ENCODE results near the gene BCDIN3D.

BCDIN3D gene

DNA sequence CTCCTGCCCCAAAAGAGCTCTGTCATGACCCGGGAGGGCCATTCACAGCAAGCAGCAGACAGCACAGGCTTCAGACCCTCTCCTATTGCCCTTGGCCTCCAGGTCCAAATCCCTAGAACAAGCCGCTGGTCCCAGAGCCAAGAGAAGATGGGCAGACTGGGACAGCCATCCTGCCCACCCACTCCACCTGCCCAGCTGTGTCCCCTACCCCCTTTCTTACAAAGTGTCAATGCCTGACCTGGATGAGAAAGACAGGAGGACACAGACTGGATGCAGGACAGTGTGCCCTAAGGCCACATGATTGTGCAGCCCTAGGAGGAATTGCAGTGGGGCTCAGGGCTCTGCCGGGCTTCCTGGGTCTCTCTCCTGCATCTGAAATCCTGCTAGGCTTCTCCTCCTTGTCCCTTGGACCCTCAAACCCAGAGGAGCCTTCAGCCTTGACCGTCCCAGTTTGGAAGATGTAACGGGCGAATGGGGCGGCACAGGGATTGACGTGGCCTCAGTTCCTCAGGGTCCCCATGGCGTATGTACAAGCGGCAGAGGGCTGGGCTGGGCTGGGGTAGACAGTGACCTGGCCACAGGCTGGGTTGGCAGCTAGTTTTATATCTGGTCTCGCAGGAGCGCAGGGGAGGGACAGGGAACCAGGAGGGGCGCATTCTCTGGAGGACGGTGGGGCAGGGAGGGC is 27.1 kb upstream of the BCDIN3D start:
- peaks cover 10% of the 10 kb centered on the region; the same call in 1 of the 2 replicates for H3K4me1 ChIP-seq
- H4K20me1 ChIP-seq: no peaks in the 10 kb centered on the region
- TF ChIP-seq Cebpa-rat (IDR thresholded peaks at IDR 0.05): no peak
- H3K4me3 ChIP-seq: no peak overlapping the region
- H3K36me3 ChIP-seq: no peaks in the 10 kb centered on the region
- no peak overlapping the region for H3K27ac ChIP-seq
- no peaks in the 10 kb centered on the region for H3K27me3 ChIP-seq
- no peaks in the 10 kb centered on the region for H3K9me3 ChIP-seq
- peak overlapping the region; percentile 24; the same call in 1 of the 2 replicates for H3K9ac ChIP-seq
- no peak overlapping the region for H3K4me2 ChIP-seq

- Histone ChIP-seq H3K27ac (no peak overlapping the region), H3K4me3 (no peak overlapping the region), H3K4me1 (peaks cover 10% of the 10 kb centered on the region; the same call in 1 of the 2 replicates), H3K4me2 (peak overlapping the region; percentile 11), H4K20me1 (no peaks in the 10 kb centered on the region), H3K9me3 (no peaks in the 10 kb centered on the region), H3K27me3 (no peaks in the 10 kb centered on the region), H3K36me3 (no peaks in the 10 kb centered on the region), H3K9ac (peak overlapping the region; percentile 24; the same call in 1 of the 2 replicates)
- TF ChIP-seq Cebpa-rat (IDR thresholded peaks at IDR 0.05): no peak
Observed at GRCh38 chr12:49868952-49869815, 26.3 kb upstream of the BCDIN3D start.

- Histone ChIP-seq H3K9me3 (no peaks in the 10 kb centered on the region), H3K27me3 (no peaks in the 10 kb centered on the region), H3K27ac (no peak overlapping the region), H3K4me2 (no peak overlapping the region), H3K9ac (no peak overlapping the region), H3K4me1 (peaks cover 10% of the 10 kb centered on the region; the same call in 1 of the 2 replicates), H3K4me3 (no peak overlapping the region), H3K36me3 (no peaks in the 10 kb centered on the region), H4K20me1 (no peaks in the 10 kb centered on the region)
- no peak for TF ChIP-seq Cebpa-rat (IDR thresholded peaks at IDR 0.05)
Observed at GRCh38 chr12:49868449-49868848, 25.5 kb upstream of the BCDIN3D start.

GRCh38 chr12:49867570-49868341 is 24.9 kb upstream of the BCDIN3D start:
- Histone ChIP-seq H3K4me2 (no peak overlapping the region), H3K9ac (no peak overlapping the region), H3K36me3 (no peaks in the 10 kb centered on the region), H3K4me3 (no peak overlapping the region), H3K9me3 (no peaks in the 10 kb centered on the region), H3K4me1 (peaks cover 10% of the 10 kb centered on the region; the same call in 1 of the 2 replicates), H3K27me3 (no peaks in the 10 kb centered on the region), H3K27ac (no peak overlapping the region), H4K20me1 (no peaks in the 10 kb centered on the region)
- no peak for TF ChIP-seq Cebpa-rat (IDR thresholded peaks at IDR 0.05)

GRCh38 chr12:49866859-49867569 is 24.1 kb upstream of the BCDIN3D start:
- Histone ChIP-seq H3K36me3 (no peaks in the 10 kb centered on the region), H3K9ac (no peak overlapping the region), H3K27me3 (no peaks in the 10 kb centered on the region), H3K9me3 (no peaks in the 10 kb centered on the region), H3K4me1 (peaks cover 10% of the 10 kb centered on the region; the same call in 1 of the 2 replicates), H3K4me2 (no peak overlapping the region), H4K20me1 (no peaks in the 10 kb centered on the region), H3K4me3 (no peak overlapping the region), H3K27ac (0 out of 2 replicates have a peak overlapping the region, but pooled peaks have one; percentile 38)
- no peak for TF ChIP-seq Cebpa-rat (IDR thresholded peaks at IDR 0.05)

GRCh38 chr12:49865782-49866135 is 22.9 kb upstream of the BCDIN3D start:
- H3K9ac ChIP-seq: no peak overlapping the region

DNA sequence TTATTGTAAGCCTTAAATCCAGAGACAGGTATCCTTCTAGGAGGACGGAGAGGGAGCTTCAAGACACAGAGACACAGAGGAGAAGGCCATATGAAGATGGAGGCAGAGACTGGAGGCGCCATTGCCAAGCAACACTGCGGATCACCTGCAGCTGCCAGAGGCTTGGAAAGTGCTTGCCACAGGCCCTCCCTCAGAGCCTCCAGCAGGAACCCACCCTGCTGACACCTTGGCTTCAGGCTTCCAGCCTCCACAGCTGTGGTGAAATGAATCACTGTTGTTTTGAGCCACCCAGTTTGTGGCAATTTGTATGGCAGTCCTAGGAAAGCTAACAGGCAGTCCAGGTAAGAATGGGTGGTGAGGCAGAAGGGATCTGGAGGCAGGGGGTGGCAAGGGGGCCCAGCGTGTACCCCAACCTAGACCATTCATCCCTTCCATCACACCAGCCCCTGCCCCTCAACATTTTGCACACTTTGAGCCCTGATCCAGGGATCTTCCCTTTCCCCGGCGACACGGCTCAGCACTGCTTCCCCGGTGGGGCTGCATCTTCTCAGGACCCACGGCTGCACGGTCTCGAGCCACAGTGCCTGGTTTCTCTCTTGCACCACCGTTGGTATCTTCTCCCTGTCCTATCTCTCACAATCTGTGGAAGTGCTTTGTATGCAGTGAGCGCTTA is 22.3 kb upstream of the BCDIN3D start:
- H3K4me3 ChIP-seq: no peak overlapping the region
- no peak overlapping the region for H3K9ac ChIP-seq
- no peaks in the 10 kb centered on the region for H3K27me3 ChIP-seq
- no peak overlapping the region for H3K4me2 ChIP-seq
- TF ChIP-seq Cebpa-rat (IDR thresholded peaks at IDR 0.05): no peak
- no peaks in the 10 kb centered on the region for H4K20me1 ChIP-seq
- H3K36me3 ChIP-seq: no peaks in the 10 kb centered on the region
- no peaks in the 10 kb centered on the region for H3K9me3 ChIP-seq
- H3K27ac ChIP-seq: no peak overlapping the region
- peaks cover 10% of the 10 kb centered on the region; the same call in 1 of the 2 replicates for H3K4me1 ChIP-seq

More at GRCh38 chr12:49865782-49866135, 22.9 kb upstream of the BCDIN3D start:
- peaks cover 10% of the 10 kb centered on the region; the same call in 1 of the 2 replicates for H3K4me1 ChIP-seq
- H3K9me3 ChIP-seq: no peaks in the 10 kb centered on the region
- no peaks in the 10 kb centered on the region for H4K20me1 ChIP-seq
- H3K27ac ChIP-seq: no peak overlapping the region
- TF ChIP-seq Cebpa-rat (IDR thresholded peaks at IDR 0.05): no peak
- H3K4me3 ChIP-seq: no peak overlapping the region
- H3K36me3 ChIP-seq: no peaks in the 10 kb centered on the region
- H3K27me3 ChIP-seq: no peaks in the 10 kb centered on the region
- no peak overlapping the region for H3K4me2 ChIP-seq

- H3K4me1 ChIP-seq: peaks cover 9% of the 10 kb centered on the region; the same call in 1 of the 2 replicates
- no peak for TF ChIP-seq Cebpa-rat (IDR thresholded peaks at IDR 0.05)
- no peak overlapping the region for H3K27ac ChIP-seq
- no peaks in the 10 kb centered on the region for H3K36me3 ChIP-seq
- H3K4me3 ChIP-seq: no peak overlapping the region
- no peaks in the 10 kb centered on the region for H3K27me3 ChIP-seq
- H3K9ac ChIP-seq: no peak overlapping the region
- no peaks in the 10 kb centered on the region; the same call in 1 of the 2 replicates for H3K9me3 ChIP-seq
- H3K4me2 ChIP-seq: no peak overlapping the region
- H4K20me1 ChIP-seq: no peaks in the 10 kb centered on the region
Observed at GRCh38 chr12:49864798-49865090, 21.8 kb upstream of the BCDIN3D start.
